T-helper 9 cell (primary cell): ENCODE results near the gene RNF26.

ENCODE experiments used
- DNase-seq: peaks from one replicate; pipeline ENCODE4 v3.0.0-alpha.2; 2020

RNF26 gene

DNA sequence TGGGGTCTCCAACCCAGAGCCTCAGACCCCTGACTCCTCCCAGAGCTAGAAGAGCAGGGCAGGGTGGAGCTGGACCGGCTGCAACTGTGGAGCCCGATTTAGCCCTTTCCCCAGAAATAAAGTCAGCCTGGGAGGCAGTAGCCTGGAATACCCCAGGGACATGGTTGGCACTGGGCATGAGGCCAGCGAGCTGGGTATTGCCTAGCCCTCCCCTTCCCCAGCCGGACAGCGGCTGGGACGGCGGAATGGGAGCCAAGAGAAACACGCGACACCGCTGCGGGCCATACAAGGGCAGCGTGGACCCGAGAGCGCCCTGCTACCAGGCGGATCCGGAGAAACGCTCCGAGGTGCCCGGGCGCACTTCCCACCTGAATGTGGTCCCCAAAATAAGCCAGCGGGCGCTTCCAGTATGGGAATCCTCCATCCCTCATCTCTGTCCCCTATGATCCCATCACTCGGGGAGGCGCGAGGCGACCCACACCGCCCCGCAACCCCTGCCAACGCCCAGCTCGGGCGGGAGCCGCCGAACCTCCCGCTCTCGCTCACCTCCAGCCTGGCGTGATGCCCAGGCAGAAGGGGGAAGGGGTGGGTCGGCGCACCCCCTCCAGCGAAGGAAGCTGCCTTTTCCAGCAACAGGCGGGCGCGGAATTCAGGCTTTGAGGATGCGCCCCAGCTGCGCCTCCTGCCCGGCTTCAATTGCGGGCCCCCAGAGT lies 18.2 kb upstream of the RNF26 start:
- DNase-seq: no peak

- DNase-seq: no peak
These were observed 17.4 kb upstream of the RNF26 start, which contains the start of gene MCAM for GRCh38 chr11:119316729-119317591. Gene MCAM, minus strand, starts transcription at chr11:119317130. Its CDS starts 29 bp downstream, at chr11:119317101.

GRCh38 chr11:119317592-119318239 lies 16.6 kb upstream of the RNF26 start:
- DNase-seq: no peak

GRCh38 chr11:119318240-119319135 lies 15.8 kb upstream of the RNF26 start:
- DNase-seq: no peak

DNA sequence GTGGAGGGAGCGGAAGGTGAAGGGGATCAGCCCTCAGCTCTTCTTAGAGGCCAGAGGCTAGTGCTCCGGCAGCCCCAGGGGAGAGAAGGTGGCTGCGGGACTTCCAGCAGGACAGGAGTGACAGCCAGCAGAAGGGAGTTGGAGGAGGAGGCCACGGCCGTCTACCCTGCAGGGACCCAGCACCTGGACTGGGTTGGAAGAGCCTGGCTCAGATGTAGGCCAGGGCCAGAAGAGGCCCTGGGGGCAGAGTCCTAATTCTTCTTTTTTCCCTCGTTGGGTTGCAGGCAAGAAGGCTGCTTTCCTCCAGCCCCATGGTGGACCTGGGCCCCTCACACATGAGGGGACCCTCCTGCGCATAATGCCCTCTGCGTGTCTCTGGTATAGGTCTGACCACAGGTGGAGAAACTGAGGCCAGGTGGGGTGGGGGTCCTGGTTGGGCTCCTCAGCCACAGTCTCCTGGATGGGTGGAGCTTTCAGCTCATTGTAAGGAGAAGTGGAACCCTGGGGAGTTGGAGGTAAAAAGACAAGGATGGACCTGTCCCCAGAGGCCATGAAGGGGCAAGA lies 15.1 kb upstream of the RNF26 start:
- DNase-seq: no peak

GRCh38 chr11:119319700-119320239 lies 14.6 kb upstream of the RNF26 start:
- no peak for DNase-seq

DNA sequence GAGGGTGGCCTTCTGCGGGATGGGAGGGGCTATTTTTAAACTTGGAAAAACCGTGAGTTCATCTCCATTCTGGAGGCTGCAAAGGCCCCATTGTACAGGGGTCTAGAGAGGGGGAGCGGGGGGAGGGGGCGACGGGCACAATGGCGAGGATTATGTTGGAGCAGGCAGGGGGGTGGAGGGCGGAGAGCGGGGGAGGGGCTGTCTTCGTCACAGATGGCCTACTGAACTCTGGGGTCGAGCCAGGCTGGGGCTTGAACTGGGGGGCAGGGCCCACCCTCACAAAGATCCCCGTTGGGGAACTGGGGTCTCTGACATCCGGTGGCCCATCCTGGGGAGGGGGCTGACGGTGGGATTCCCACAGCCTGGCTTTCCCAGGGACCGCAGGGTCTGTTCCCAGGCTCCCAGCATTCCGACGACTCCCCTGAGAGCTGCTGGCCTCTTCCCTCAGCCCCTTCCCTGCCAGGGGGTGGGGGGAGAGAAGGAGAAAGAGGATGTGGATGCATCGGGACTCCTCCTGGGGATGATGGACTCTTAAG lies 14.0 kb upstream of the RNF26 start:
- DNase-seq: no peak

GRCh38 chr11:119320776-119321524 lies 13.4 kb upstream of the RNF26 start:
- peak; percentile 48 for DNase-seq

DNA sequence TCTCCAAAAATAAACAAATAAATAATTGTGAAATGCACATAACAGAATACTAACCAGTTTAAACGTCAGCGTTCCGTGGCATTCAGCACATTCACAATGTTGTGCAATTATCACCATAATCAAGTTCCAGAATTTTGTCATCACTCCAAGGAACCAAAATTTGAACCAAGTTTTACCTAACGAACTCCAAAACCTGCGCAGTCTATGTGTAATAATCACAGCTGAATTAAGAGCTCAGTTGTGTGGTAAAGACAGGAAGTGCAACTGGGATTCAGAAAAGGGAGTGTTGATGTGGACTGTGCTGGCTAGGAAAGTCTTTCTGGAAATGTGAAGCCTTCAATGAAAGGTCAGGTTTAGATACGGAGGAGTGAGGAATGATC lies 12.0 kb upstream of the RNF26 start:
- no peak for DNase-seq

DNA sequence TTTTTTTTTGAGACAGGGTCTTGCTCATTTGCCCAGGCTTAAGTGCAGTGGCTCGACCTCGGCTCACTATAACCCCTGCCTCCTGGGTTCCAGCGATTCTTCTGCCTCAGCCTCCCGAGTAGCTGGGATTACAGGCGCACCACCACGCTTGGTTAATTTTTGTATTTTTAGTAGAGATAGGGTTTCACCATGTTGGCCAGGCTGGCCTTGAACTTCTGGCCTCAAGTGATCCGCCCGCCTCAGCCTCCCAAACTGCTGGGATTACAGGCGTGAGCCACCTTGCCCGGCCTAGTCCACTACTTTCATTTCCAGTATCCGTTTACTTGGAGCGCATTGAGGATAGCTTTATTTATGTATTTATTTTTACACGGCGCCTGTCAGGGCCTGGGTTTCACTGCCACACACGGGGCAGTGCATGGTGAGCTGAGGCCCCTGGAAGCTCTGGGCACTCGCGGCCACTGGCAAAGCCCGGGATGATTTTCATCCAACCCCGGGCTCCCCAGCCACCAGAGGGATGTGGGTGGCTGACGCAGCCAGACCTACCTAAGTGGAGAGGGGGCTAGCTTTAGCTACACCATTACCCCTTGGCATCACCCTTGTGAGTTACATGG lies 11.3 kb upstream of the RNF26 start:
- DNase-seq: no peak

GRCh38 chr11:119323532-119324033 lies 10.7 kb upstream of the RNF26 start:
- DNase-seq: peak; percentile 85

- no peak for DNase-seq
These were observed 10.1 kb upstream of the RNF26 start for GRCh38 chr11:119324189-119324588.

DNA sequence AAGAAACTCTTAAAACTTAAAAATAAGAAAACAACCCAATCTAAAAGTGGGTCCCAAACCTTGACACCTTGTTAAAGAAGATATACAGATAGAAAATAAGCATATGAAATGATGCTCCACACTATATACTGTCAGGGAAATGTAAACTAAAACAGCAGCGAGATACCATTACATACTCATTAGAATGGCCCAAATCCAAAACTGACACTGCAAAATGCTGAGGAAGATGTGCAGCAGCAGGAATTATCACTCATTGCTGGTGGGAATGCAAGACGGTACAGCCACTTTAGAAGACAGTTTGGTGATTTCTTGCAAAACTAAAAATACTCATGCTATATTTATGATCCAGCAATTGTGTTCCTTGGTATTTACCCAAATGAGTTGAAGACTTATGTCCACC lies 5.0 kb upstream of the RNF26 start:
- no peak for DNase-seq

- no peak for DNase-seq
These were observed 4.1 kb upstream of the RNF26 start for GRCh38 chr11:119330237-119330636.

DNA sequence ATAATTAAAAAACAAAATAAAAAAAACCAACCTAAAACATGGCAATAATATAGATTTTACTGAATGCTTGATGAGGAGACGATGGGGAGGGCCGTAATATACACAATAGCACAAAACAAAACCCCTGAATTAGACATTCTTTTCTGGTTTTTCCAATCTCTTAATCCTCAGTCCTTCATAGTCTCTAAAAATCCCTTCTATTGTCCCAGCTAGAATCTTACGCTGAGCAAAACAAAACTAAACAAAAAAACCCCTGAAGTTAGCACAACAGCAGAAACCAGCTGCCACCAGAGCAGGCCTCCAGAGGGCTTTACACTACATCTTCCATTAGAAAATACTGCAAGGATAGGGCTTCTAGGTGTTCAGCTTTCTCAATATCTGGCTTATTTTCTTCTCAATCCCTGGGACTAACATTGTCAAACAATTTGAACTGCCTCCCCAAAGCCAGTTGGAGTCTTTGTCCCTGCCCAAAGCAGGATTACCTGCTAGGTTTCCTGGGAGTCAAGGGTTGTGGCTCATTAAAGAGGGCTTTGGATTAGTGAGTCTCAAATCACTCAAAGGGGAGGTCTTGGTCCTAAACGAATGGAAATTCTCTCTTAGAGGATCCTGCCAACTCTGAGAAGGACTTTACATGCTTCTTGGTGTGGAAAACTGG lies 2.1 kb upstream of the RNF26 start:
- DNase-seq: no peak

DNA sequence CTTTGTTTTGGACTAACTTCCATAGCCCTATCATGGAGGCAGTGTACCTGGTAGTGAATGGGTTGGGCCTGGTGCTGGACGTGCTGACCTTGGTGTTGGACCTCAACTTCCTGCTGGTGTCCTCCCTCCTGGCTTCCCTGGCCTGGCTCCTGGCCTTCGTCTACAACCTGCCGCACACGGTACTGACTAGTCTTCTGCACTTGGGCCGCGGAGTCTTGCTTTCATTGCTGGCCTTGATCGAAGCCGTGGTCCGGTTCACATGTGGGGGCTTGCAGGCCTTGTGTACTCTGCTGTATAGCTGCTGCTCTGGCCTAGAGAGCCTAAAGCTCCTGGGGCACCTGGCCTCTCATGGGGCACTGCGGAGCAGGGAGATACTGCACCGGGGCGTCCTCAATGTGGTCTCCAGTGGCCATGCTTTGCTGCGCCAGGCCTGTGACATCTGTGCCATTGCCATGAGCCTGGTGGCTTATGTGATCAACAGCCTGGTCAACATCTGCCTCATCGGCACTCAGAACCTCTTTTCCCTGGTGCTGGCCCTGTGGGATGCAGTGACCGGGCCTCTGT lies 846 bp downstream of the RNF26 start:
- DNase-seq: no peak

DNA sequence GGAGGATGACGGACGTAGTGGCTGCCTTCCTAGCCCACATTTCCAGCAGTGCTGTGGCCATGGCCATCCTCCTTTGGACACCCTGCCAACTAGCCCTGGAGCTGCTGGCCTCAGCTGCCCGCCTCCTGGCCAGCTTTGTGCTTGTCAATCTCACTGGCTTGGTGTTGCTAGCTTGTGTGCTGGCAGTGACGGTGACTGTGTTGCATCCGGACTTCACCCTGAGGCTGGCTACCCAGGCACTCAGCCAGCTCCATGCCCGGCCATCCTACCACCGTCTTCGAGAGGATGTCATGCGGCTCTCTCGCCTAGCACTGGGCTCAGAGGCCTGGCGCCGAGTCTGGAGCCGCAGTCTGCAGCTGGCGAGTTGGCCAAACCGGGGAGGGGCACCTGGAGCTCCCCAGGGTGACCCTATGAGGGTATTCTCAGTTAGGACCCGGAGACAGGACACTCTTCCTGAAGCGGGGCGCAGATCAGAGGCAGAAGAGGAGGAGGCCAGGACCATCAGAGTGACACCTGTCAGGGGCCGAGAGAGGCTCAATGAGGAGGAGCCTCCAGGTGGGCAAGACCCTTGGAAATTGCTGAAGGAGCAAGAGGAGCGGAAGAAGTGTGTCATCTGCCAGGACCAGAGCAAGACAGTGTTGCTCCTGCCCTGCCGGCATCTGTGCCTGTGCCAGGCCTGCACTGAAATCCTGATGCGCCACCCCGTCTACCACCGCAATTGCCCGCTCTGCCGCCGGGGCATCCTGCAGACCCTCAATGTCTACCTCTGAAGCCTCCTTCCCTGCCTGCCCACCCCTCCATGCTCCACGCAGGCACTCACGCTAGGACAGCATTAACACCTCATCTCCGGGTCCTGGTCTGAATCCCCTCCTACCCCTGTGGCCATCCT lies 1.6 kb downstream of the RNF26 start:
- DNase-seq: no peak
